OCI-M2 (cell line): ENCODE data around the gene CCDC157.
A peak's percentile ranks its signal among the peaks of the same experiment; 100 is the strongest.

ENCODE experiments used
- DNase-seq: peaks from one replicate; lab custom pipeline; 2025; ENCODE audit not compliant: unreplicated experiment; lab: John Stamatoyannopoulos, UW

CCDC157 gene

GRCh38 chr22:30411780-30412179 lies 55.0 kb downstream of the CCDC157 start:
- no peak for DNase-seq

GRCh38 chr22:30413001-30413400 lies 56.2 kb downstream of the CCDC157 start:
- no peak for DNase-seq

- no peak for DNase-seq
These were observed 57.1 kb downstream of the CCDC157 start for GRCh38 chr22:30413745-30414524.

GRCh38 chr22:30414525-30415047 lies 57.8 kb downstream of the CCDC157 start:
- no peak for DNase-seq

GRCh38 chr22:30416403-30416802 lies 59.6 kb downstream of the CCDC157 start:
- DNase-seq, result no peak

- DNase-seq, result no peak
These were observed 60.0 kb downstream of the CCDC157 start for GRCh38 chr22:30416837-30417236.

- no peak for DNase-seq
These were observed 63.7 kb downstream of the CCDC157 start for GRCh38 chr22:30420347-30421125.

- DNase-seq, result no peak
These were observed 65.1 kb downstream of the CCDC157 start for GRCh38 chr22:30421695-30422480.

- no peak for DNase-seq
These were observed 65.9 kb downstream of the CCDC157 start for GRCh38 chr22:30422481-30423300.

GRCh38 chr22:30423301-30423958 lies 66.6 kb downstream of the CCDC157 start:
- no peak for DNase-seq

GRCh38 chr22:30423959-30424533 lies 67.2 kb downstream of the CCDC157 start:
- peak; percentile 95 for DNase-seq

- no peak for DNase-seq
These were observed 67.9 kb downstream of the CCDC157 start for GRCh38 chr22:30424534-30425326.

GRCh38 chr22:30425327-30425615 lies 68.5 kb downstream of the CCDC157 start:
- no peak for DNase-seq

- DNase-seq, result no peak
These were observed 69.0 kb downstream of the CCDC157 start, which contains the start of gene MTFP1 for GRCh38 chr22:30425616-30426387. Gene MTFP1 (plus strand): TSS chr22:30425768. CDS start chr22:30425880, 112 bp downstream.
